ENCODE measurements around the gene MAPKAPK2.

The MAPKAPK2 gene

GRCh38 chr1:206722751-206723461 is 38.2 kb downstream of the MAPKAPK2 start:
- DNase-seq (ENCODE audit: low spot score): no peak

DNA sequence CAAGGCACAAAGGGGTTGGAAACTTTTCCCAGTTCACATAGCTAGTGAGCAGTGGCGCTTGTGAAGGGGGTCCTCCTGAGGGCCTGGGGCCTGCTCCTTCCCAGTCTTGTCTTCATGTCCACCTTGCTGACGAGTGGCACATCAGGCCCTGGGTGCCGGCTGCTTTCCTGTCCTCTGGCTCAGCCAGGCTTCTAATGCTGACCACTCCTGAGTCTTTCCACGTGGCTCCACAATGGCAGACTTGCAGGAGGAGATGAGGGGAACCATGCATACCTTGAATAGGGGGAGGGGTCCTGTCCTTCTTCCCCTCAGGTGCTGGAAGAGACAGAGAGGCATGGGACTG is 38.7 kb downstream of the MAPKAPK2 start:
- no peak for DNase-seq (ENCODE audit: low spot score)

GRCh38 chr1:206723805-206724472 is 39.2 kb downstream of the MAPKAPK2 start:
- no peak for DNase-seq (ENCODE audit: low spot score)

- DNase-seq (ENCODE audit: low spot score): peak; percentile 19
These were observed 40.6 kb downstream of the MAPKAPK2 start for GRCh38 chr1:206725109-206725963.

- no peak for DNase-seq (ENCODE audit: low spot score)
These were observed 43.4 kb downstream of the MAPKAPK2 start for GRCh38 chr1:206727981-206728696.

DNA sequence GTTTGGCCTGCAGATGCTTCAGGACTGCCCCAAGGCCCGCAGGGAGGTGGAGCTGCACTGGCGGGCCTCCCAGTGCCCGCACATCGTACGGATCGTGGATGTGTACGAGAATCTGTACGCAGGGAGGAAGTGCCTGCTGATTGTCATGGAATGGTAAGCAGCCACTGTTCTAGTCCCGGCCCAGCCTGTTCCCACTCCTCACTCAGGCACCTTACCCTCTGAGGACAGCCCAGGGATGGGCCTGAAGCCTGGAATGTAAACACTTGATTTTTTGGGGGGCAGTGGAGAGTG is 43.9 kb downstream of the MAPKAPK2 start:
- DNase-seq (ENCODE audit: low spot score): no peak

- no peak for DNase-seq (ENCODE audit: low spot score)
These were observed 44.3 kb downstream of the MAPKAPK2 start for GRCh38 chr1:206729050-206729449.

- no peak for DNase-seq (ENCODE audit: low spot score)
These were observed 44.8 kb downstream of the MAPKAPK2 start for GRCh38 chr1:206729507-206729906.

- no peak for DNase-seq (ENCODE audit: low spot score)
These were observed 47.8 kb downstream of the MAPKAPK2 start for GRCh38 chr1:206732508-206732907.

DNA sequence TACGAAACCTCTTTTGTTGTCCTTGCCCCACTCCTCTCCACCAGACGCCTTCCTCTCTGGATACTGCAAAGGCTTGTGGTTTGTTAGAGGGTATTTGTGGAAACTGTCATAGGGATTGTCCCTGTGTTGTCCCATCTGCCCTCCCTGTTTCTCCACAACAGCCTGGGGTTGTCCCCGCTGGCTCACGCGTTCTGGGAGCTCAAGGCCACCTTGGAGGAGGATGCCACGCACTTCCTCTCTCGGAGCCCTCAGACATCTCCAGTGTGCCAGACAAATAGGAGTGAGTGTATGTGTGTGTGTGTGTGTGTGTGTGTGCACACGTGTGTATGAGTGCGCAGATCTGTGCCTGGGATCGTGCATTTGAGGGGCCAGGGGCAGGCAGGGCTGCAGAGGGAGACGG is 48.3 kb downstream of the MAPKAPK2 start:
- no peak for DNase-seq (ENCODE audit: low spot score)

- DNase-seq (ENCODE audit: low spot score): no peak
These were observed 49.9 kb downstream of the MAPKAPK2 start for GRCh38 chr1:206734499-206735142.

- DNase-seq (ENCODE audit: low spot score): no peak
These were observed 50.9 kb downstream of the MAPKAPK2 start for GRCh38 chr1:206735553-206736031.

GRCh38 chr1:206736878-206737728 is 52.4 kb downstream of the MAPKAPK2 start:
- DNase-seq (ENCODE audit: low spot score): no peak

DNA sequence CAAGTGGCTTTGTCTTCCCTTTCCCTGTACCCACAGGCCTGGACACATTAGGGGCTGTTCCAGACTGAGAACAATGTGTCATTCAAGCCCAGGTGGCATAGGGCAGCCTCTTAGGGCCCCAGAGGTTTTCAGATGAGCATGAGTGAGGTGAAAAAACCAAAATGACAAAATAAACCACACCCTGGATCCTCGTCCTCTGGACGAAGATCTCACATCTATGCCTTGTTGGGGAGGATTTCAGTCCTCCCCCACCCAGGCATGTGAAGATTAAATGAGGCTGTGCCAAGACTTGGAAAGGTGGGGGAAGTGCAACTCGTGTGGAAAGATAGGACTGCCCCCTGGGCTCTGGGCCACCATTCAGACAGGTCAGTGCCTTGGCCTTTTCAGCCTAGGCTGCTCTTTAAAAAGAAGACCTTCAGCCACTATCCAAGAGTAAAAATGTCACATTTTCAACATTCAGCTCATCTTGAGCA is 53.1 kb downstream of the MAPKAPK2 start:
- no peak for DNase-seq (ENCODE audit: low spot score)

DNA sequence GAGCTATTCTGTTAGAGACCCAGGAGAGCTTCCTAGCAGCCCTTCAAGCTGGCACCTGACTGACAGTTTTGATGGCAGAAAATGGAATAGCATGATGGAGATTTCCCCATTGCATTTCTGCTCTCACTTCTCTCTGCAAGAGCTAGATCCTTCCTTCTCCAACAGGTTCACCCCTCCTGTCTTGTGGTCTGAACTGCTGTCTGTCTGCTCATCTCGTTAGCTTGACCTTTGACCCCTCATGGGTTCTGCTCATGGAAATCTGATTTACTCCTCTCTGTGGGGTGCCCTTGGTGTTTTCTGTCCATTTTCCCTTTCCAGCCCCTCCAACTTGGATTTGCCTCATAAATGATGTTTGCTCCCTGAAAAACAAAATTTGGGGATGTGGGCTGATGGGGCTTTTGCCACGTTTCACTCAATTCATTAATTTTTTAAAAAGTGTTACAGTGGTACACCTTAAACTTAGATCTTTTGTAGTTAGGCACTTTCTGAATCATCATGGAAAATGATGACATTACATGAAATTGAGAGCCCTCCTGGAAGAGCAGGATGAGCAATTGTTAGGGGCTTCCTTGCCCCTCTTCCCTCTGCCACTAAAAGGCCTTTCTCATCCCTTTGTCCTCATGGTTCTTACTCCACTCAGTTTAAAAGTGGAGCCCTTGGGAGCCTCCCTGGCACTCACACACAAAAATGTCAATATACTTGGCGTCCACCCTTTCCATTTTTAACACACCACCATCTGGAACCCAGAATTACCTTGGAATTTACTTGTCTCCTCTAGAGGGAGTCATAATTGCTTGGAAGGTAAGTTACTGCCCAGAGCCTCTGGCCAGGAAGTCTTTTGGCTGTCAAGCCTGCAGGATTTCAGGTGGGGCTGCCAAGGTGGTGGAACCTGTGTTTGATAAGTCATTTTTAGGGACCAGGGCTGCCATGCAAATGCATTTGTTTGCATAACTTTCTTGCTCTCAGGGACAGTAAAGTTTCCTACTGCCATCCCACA is 54.0 kb downstream of the MAPKAPK2 start:
- DNase-seq (ENCODE audit: low spot score): no peak

GRCh38 chr1:206739411-206740076 is 54.8 kb downstream of the MAPKAPK2 start:
- no peak for DNase-seq (ENCODE audit: low spot score)

- DNase-seq (ENCODE audit: low spot score): no peak
These were observed 56.5 kb downstream of the MAPKAPK2 start for GRCh38 chr1:206741142-206741701.

DNA sequence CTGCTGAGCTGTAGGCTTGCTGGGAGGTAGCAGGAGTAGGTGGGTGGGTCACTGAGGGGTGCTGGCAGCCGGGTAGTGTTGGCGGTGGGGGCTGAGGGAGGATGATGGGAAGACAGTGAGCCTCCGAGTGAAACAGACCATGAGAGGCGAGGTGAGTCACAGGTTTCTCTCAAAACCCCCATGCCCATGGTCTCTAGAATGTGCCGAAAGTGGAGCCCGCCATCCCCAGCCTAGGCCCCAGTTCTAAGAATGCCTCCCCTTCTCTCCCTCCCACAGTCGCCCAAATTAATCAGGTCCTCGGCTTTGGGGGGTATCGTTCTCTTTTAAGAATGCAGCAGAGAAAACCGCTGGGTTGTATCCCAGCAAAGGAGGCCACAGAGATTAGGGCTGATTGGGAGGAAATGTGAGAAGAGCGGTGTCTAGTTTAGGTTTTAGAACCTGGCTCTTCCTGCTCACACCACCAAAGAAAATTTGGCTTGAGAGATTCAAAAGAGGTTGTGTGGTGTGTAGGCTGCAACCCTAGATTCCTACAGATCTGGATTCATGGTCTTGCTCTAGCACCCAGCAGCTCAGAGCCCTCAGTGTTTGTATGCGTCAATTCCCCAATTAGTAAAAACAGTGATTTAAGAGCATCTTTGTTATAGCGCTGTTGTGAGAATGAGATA is 58.1 kb downstream of the MAPKAPK2 start:
- no peak for DNase-seq (ENCODE audit: low spot score)
